Measurements from ENCODE around the gene PPP6R3.

DNA sequence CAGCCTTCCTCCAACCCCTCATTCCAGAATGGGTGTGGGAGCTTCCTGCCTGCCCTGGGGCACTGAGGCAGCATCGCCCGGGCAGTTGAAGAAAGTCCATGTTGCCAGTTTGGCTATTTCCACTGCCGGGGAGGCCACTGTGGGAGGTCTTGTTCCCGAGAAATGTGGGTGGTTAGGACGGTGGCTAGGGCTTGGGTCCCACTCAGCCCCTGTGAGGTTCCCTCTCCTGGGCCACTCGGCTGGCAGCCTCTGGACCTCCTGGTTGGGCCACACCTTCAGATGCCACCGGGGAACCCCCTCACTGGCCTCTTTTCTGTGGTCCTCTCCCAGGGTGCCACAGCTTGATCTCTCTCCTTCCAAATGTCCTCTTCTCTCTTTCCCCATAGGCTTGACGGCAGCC is 5.1 kb upstream of the PPP6R3 start:
- no peak for TF ChIP-seq POLR2A (IDR thresholded peaks at IDR 0.05)
- TF ChIP-seq, protein P1, sequence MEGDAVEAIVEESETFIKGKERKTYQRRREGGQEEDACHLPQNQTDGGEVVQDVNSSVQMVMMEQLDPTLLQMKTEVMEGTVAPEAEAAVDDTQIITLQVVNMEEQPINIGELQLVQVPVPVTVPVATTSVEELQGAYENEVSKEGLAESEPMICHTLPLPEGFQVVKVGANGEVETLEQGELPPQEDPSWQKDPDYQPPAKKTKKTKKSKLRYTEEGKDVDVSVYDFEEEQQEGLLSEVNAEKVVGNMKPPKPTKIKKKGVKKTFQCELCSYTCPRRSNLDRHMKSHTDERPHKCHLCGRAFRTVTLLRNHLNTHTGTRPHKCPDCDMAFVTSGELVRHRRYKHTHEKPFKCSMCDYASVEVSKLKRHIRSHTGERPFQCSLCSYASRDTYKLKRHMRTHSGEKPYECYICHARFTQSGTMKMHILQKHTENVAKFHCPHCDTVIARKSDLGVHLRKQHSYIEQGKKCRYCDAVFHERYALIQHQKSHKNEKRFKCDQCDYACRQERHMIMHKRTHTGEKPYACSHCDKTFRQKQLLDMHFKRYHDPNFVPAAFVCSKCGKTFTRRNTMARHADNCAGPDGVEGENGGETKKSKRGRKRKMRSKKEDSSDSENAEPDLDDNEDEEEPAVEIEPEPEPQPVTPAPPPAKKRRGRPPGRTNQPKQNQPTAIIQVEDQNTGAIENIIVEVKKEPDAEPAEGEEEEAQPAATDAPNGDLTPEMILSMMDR (IDR thresholded peaks at IDR 0.05): no peak
